MM.1S (cell line): Measurements from ENCODE around the gene HPCA.

Experiments used
- EZH2 ChIP-seq: fragments of 300-600 bp; sonication (generic); optimal IDR thresholded peaks from 2 replicates; pipeline ENCODE3; 2017; ENCODE audit warnings: low read depth, mild to moderate bottlenecking, antibody characterized with exemption, low read length, mixed read lengths
- EZH2phosphoT487 ChIP-seq: fragments of 300-600 bp; sonication (generic); IDR thresholded peaks from 2 replicates; pipeline ENCODE4 v1.6.1; 2018; ENCODE audit warnings: antibody characterized with exemption, low read length
- TF ChIP-seq, protein P1 (sequence below): fragments of 300-600 bp; sonication (generic); IDR thresholded peaks from 2 replicates; pipeline ENCODE4 v1.5.1; 2016; ENCODE audit warnings: antibody characterized with exemption, low read length, mixed read lengths

DNA sequence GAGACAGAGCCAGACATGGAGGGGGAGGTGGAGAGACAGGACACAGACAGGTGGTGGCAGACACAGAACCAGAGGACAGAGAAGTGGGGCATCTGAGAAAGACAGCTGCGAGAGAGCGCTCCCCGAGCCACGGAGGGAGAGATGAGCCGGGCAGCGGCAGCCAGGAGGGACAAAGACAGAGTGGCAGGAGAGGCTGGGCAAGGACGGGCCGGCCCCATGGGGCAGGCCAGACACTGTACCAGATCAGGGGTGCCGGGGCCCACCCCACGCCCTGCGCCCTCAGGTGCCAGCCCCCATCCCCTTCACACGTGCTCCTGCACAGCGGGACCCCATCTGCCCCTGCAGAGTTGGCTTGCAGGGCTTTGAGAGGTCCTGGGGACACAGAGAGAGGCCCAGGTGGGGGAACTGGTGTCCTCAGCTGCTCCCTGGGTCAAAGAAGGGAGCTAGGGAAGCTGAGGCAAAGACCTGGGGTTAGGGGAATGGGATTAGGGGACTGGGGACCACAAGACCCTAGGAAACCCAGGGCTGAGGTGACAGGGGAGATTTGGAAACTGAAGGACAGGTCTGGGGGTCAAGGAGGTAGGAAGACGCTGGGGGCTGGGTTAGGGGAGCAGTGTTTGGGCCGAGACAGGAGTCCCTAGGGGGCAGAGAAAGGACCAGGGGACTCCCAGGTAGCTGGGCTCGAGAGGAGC, 16.2 kb upstream of the HPCA start:
- TF ChIP-seq EZH2, result no peak
- TF ChIP-seq, protein P1, sequence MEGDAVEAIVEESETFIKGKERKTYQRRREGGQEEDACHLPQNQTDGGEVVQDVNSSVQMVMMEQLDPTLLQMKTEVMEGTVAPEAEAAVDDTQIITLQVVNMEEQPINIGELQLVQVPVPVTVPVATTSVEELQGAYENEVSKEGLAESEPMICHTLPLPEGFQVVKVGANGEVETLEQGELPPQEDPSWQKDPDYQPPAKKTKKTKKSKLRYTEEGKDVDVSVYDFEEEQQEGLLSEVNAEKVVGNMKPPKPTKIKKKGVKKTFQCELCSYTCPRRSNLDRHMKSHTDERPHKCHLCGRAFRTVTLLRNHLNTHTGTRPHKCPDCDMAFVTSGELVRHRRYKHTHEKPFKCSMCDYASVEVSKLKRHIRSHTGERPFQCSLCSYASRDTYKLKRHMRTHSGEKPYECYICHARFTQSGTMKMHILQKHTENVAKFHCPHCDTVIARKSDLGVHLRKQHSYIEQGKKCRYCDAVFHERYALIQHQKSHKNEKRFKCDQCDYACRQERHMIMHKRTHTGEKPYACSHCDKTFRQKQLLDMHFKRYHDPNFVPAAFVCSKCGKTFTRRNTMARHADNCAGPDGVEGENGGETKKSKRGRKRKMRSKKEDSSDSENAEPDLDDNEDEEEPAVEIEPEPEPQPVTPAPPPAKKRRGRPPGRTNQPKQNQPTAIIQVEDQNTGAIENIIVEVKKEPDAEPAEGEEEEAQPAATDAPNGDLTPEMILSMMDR, result no peak
- TF ChIP-seq EZH2phosphoT487, result no peak
